ENCODE results near the gene KIFC3.

DNA sequence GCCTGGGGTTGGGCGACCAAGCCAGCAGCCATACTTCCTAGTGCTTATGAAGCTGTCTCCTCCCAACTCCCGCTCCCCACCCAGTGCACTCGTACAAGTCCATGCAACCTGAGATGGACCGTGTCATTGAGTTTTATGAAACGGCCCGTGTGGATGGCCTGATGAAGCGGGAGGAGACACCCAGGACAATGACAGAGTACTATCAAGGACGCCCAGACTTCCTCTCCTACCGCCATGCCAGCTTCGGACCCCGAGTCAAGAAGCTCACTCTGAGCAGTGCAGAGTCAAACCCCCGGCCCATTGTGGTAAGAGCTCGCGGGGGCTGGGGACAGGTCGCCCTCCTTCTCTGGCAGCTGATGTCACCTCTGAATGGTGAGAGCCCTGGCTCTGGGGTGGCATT is 77.8 kb downstream of the KIFC3 start:
- TF ChIP-seq, protein P1, sequence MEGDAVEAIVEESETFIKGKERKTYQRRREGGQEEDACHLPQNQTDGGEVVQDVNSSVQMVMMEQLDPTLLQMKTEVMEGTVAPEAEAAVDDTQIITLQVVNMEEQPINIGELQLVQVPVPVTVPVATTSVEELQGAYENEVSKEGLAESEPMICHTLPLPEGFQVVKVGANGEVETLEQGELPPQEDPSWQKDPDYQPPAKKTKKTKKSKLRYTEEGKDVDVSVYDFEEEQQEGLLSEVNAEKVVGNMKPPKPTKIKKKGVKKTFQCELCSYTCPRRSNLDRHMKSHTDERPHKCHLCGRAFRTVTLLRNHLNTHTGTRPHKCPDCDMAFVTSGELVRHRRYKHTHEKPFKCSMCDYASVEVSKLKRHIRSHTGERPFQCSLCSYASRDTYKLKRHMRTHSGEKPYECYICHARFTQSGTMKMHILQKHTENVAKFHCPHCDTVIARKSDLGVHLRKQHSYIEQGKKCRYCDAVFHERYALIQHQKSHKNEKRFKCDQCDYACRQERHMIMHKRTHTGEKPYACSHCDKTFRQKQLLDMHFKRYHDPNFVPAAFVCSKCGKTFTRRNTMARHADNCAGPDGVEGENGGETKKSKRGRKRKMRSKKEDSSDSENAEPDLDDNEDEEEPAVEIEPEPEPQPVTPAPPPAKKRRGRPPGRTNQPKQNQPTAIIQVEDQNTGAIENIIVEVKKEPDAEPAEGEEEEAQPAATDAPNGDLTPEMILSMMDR (conservative IDR thresholded peaks at IDR 0.05 in 1 of 2, IDR thresholded peaks at IDR 0.05 in 1 of 2; ENCODE audit: low read depth in 1 of 2, low read length in 2 of 2), result no peak
- no peak for TF ChIP-seq EZH2 (IDR thresholded peaks at IDR 0.05; ENCODE audit: low read length, missing control alignments)
